ENCODE results near the gene HTT.
"Not testable (repeated sequence)": the region's sequence is repeated elsewhere in the genome, so short reads cannot be mapped to it uniquely, and the experiment has no call there.

The HTT gene

DNA sequence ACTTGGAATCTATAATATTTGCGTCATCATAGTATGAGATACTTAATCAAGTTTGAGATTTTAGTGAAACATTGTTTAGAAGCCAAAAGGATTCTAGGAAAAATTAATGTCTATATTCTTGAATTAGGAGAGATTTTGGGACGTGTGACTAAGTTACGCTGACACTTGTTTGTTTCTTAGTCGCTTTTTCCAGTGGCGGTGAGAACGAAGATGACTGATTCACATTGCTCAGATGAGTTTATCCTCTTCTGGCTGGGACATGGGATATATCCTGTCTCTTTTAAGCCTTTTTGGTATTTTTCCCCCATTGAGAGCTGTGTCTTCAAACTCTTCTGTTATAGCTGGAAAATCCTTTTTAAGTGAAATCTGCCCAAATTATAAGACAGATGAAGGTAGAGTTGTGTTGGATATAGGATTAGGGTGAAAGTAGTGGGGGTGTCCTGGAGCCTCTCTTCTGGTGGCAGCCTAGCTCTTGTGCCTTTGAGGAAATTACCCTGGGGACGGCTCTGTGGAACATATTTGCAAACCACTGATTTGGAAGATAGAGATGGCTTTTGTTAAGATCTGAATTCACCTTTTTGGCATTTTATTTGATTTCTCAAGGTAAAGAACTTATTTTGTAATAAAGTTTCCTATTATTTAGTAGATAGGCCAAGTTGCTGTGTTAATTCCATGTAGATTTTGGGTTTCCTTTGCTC lies 49.7 kb downstream of the HTT start:
- DNase-seq: no peak

DNA sequence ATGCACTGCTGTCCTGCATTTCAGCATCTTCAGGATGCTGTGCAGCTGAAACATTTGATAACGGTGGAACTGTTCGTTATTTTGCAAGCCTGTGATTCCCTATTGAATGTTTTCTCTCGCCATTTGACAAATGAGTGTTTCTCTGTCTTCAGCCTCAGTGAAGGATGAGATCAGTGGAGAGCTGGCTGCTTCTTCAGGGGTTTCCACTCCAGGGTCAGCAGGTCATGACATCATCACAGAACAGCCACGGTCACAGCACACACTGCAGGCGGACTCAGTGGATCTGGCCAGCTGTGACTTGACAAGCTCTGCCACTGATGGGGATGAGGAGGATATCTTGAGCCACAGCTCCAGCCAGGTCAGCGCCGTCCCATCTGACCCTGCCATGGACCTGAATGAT lies 52.6 kb downstream of the HTT start:
- DNase-seq: no peak

DNA sequence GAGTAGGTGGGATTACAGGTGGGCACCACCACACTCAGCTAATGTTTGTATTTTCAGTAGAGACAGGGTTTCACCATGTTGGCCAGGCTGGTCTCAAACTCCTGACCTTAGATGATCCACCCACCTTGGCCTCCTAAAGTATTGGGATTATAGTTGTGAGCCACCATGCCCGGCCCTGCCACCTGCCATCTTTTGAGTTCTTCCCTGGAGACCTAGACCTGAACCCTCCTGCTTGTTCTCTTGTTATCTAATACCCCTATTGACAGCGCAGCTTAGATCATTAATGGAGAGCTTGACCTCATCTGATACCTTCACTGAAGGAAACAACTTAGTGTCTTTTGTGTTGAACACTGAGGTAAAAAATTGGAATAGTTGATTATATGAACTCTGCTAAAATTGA lies 53.6 kb downstream of the HTT start:
- no peak for DNase-seq

DNA sequence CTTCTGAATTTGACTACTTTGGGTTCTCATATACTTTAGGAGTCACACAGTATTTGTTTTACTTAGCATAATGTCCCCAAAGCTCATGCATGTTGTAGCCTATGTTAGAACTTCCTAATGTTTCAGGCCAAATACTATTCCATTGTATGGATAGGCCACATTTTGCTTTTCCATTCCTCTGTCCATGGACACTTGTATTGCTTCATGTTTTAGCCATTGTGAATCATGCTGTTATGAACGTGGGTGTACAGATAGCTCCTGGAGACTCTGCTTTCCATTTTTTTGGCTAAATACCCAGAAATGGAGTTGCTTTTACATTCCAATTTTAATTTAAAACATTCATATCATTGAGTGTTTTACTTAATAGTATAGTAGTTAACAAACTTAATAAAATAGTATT lies 54.5 kb downstream of the HTT start:
- DNase-seq: no peak

DNA sequence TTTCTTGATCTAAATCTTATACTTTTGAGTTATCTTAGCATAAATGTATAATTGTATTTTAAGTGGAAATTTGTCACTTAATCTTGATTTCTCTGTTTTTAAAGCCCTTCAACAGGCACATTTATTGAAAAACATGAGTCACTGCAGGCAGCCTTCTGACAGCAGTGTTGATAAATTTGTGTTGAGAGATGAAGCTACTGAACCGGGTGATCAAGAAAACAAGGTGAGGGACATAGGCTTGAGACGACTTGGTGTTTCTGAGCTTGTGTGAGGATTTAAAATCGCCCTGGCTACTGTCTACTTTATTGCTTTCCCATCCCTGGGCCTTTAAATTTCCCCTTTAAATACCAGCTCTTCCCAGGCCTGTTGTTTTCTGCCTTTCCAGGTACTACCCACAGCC lies 55.7 kb downstream of the HTT start:
- DNase-seq: no peak

DNA sequence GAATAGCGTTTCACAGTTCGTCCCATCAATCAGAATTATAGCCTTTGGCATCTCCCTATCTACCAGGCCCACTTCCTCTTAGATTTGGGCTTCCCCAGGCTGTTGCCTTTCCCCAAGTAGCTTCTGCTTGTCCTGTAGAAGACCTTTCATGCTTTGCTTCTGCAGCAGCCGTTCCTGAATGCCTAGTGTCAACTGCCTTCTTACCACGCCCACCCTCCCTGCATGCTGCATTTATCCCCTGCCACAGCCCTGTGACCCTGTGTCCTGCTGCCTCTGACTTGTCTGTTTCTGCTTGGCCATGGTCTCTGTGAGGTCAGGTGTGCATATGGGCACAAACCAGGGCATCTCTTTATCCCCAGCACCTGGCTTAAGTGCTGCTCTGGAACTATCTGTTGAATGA lies 56.3 kb downstream of the HTT start:
- no peak for DNase-seq

DNA sequence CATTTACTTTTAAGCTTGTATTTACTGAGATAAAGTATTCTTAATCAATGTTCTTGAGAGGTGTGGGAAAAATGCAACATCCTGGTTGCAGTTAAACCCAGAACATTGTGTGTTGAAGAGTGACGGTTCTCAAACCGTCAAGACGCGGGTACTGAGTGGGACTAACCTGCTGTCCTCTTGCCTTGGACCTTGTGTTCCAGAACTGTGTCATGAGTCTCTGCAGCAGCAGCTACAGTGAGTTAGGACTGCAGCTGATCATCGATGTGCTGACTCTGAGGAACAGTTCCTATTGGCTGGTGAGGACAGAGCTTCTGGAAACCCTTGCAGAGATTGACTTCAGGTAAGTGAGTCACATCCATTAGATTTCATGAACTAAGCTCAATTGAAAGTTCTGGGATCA lies 59.7 kb downstream of the HTT start:
- DNase-seq: no peak

DNA sequence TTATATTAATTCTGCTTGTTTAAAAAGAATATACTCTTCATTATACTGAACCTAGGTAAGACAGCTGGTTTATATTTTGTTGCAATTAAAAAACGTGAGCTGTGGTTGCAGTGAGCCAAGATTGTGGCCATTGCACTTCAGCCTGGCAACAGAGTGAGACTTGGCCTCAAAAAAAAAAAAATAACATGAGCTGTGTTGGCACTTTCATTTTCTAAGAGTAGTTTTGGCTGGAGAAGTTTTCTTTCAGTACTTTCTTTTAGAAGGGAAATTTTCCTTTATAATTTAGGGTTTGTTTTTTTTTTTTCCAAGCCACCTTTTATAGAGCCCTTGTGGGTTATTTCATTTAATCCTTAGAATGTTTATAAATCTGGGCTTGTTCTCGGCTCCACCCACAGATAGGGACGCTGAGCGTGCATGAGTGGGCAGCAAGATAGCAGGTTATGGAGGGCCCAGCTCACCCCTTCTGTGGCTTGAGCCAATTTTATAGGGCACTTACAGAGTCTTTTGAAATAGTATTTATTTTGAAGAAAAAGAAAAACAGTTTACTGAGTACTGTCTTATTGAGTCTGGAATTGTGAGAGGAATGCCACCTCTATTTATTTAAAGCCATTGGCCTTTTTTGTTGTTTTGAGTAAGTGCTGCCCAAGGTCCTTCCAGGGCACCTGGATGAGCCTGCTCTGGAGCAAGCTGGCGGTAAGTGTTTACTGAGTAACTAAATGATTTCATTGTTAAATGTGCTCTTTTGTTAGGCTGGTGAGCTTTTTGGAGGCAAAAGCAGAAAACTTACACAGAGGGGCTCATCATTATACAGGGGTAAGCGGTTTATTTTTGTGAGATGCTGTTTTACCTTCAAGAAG lies 60.9 kb downstream of the HTT start:
- DNase-seq: no peak

DNA sequence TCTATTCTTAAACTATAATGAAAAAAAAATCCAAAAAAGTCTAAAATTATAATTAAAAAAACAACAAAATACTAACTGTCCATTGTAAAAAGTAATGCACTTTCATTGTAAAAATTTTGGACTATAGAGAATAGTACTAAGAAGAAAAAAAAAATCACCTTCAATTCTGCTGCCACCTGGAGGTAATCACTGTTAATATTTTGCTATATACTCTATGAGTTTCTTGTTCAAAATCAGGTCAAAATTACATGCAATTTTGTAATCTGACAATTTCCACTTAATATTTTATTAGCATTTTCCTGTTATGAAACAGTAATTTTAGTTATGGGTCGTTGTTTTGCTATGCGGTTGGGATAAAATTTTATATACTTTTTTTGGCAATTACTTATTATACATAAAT lies 62.0 kb downstream of the HTT start:
- no peak for DNase-seq

DNA sequence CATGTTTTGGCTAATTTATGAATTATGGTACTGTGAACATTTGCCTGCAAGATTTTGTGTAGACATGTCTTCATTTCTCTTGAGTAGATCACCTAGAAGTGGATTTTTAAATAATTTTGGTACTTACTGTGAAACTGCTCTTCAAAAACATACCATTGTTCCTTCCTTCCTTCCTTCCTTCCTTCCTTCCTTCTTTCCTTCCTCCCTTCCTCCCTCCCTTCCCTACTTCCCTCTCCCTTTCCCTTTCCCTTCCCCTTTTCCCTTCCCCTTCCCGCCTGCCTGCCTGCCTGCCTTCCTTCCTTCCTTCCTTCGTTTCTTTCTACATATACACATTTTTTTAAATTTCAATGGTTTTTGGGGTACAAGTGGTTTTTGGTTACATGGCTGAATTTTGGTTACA lies 63.4 kb downstream of the HTT start:
- no peak for DNase-seq

DNA sequence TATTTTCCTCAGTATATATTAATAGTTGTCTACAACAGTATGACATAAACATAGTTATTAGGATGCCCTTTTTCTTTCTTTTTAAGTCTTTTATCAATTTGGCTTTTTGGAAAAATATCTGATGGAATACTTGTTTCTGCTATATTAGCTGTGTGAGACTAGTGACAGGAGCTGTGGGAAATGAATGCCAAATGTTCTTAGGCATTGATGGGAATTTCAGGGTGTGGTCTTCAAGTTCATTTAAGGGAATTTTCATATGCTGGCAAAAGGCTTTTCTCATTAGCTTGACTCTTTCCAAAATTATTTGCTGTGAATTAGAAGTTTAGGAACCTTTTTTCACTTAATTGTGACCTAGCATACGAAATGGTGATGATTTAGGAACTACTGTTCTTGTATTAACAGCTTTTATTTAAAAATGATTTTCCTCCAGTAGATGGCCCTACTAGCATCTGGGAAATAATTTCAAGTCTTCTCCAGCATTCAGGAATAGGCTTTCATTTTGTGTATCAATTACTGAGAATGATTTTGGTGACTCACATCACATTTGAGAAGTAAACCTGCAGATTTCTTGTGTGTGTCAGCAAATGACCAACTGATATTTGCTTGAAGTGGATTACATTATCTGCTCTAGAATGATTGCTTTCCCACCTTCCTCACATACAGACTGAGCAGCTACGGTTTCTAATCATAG lies 70.9 kb downstream of the HTT start:
- DNase-seq: no peak

DNA sequence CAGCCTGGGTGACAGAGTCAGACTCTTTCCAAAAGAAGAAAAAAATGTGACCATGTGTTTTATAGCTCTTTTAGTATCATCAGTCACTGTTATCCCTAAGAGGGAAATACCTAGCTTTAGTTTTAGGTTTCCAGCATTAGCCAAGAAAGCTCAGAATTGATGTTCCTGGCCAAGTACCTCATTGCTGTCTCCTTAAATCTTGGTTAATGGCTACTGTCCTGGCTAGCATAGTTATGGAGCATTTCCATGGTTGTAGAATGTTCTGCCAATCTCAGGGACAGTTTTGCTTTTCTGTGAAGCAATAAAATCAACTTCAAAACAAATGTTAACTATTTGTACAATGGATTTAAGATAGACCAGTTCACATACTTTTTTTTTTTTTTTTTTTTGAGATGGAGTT lies 74.4 kb downstream of the HTT start:
- DNase-seq: no peak

DNA sequence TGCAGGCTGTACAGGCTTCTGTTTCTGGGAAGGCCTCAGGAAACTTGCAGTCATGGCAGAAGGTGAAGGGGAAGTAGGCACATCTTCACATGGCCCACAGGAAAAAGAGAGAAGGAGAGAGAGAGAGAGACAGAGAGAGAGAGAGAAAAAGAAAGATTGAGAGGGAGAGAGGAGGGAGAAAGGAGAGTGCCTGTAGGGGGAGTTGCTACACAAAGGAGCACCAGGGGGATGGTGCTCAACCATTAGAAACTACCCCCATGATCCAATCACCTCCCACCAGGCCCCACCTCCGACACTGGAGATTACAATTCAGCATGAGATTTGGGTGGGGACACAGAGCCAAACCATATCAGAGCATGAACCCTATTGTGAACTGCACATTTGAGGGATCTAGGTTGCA lies 76.8 kb downstream of the HTT start:
- not testable (repeated sequence) for DNase-seq

DNA sequence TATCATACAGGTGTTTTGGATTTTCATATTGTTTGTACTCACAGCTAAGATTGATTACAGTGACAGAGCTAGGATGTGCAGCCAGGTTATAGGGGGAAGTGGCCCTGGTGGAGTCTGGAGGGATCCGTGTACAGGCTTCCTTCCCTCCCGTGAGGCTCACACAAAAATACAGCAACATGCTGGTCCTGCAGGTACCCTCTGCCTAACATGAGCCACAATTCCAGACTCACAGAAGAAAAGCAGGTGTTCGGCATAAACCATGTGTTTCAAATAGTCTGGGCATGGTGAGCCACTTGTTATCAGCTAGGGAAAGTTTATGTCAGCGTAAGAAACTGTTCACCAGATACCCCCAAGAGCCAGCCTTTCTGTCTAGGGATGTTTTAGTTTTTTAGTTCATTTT lies 82.9 kb downstream of the HTT start:
- no peak for DNase-seq

DNA sequence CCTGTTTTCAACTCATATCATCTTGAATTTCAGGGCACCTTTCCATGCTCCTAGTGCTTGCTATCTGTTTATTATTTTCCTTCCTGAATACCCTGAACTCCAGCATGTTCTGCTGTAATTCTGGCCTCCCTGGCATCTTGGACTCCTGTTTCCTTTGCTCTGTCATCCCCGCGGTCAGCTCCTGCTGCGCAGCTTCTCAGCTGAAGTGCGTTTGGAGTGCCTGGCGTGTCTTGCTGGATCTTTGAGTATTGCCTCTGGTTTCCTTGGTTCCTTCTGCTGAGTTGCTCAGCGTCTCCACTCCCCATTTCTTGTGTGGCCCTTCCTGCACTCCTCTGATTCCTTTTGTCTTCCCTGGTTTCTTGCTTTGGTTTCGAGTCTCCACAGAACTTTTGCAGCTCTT lies 84.4 kb downstream of the HTT start:
- no peak for DNase-seq

DNA sequence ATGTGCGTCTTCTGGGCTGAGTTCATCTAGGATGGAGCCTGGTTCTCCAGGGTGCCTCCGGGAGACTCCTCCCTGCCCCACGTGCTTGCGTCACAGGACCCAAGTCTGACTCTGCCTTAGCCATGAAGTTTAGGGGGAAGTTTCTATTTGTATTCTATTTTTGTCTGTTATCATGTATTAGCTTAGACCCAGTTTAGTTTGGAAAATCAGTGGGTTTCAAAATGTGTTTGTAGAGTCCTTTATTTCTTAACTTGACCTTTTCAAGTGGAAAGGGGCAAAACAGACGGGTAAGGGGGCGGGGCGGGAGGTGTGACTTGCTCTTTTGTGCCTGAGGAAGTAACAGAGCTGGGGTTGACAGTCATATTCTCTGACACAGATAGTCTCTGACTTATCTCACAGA lies 86.0 kb downstream of the HTT start:
- no peak for DNase-seq

DNA sequence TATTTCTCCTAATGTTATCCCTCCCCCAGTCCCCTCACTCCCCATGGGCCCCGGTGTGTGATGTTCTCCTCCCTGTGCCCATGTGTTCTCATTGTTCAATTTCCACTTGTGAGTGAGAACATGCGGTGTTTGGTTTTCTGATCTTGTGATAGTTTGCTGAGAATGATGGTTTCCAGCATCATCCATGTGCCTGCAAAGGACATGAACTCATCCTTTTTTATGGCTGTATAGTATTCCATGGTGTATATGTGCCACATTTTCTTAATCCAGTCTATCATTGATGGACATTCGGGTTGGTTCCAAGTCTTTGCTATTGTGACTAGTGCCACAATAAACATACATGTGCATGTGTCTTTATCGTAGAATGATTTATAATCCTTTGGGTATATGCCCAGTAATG lies 86.6 kb downstream of the HTT start:
- not testable (repeated sequence) for DNase-seq

DNA sequence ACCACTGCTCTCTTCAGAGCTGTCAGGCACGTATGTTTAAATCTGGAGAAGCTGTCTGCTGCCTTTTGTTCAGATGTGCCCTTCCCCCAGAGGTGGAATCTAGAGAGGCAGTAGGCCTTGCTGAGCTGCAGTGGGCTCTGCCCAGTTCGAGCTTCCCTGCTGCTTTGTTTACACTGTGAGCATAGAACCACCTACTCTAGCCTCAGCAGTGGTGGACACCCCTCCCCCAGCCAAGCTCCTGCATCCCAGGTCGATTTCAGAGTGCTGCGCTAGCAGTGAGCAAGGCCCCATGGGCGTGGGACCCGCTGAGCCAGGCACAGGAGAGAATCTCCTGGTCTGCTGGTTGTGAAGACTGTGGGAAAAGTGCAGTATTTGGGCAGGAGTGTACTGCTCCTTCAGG lies 92.0 kb downstream of the HTT start:
- not testable (repeated sequence) for DNase-seq

DNA sequence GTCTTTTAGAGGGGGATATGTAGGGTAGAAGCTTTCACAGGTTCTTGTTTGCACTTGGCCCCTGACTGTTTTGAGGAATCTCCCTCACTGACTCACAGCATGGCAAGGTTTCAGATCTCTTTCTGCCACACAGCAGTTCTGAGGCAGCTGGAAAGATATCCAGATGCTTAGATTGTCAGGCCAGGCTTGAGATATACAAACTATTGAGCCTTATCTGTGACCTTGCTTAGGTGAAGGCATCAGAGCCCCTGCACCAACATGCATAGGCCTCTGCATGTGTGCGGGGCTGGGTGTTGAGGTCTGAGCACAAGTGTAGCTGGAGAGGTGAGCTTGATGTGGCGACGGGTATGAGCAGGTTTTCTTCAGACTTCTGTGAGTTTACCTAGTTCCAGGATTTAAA lies 93.5 kb downstream of the HTT start:
- DNase-seq: no peak

DNA sequence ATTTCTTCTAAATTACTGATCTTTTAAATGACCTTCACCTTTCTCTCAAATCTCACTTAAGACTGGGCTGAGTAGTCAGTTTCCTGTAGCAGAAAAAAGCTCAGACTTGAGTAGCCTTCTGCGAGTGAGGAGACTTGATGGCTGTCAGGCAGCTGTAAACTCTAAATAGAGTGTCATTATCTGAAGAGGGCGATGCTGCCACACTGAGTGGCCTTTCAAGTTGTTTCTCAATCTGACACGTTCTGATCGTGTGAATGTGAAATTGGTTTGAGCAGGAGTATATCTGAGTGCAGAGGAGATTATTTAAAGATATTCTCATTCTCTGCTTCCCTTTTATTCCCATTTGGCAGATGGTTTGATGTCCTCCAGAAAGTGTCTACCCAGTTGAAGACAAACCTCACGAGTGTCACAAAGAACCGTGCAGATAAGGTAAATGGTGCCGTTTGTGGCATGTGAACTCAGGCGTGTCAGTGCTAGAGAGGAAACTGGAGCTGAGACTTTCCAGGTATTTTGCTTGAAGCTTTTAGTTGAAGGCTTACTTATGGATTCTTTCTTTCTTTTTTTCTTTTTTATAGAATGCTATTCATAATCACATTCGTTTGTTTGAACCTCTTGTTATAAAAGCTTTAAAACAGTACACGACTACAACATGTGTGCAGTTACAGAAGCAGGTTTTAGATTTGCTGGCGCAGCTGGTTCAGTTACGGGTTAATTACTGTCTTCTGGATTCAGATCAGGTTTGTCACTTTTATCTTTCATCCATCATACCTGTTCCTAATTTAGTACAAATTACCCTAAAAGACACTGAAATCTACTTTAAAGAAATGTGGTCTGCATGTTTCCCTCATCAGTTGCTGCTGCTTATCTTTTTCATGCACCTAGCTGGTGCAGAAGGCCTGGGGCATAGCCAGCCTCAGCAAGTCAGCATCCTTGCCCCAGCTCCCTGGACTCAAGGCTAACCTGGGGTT lies 100.2 kb downstream of the HTT start:
- peak; percentile 31 for DNase-seq

DNA sequence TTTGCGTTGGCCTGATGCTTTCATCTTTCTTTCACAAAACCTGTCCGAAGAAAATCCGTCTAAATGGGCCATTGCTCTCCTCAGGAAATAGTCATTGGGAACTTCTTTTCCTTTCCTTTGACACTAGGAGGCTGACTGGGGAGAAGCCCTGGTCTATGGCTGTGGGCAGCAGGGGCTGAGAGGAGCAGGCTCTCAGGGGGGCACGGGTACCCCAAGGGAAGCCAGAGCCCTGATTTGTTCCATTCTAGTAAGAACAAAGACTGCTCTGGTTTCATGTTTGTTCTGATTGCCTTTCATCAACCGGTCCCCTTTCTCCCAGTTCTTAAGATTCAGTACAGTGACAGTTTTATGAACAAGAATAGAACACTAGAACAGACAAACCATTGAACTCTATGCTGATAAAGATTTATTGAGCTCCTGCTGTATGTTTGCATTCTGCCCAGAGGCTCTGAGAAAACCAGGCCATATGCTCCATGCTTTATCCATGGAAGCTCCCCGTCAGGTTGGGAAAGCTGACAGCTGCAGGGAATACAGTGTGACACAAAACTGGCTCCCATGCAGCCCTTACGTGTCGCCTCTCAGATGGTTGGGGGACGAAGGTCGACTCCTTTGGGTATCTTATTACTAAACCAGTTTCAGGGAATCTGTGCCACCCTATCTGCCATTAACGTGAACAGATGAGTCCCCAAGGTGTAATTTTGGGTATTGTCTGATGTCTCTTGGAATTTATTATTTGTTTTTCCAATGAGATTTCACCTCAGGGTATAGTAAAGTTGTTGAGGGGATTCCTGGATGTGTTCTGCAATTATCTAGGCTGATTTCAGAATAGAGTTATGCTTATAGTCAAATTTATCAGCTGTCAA lies 102.1 kb downstream of the HTT start:
- no peak for DNase-seq

DNA sequence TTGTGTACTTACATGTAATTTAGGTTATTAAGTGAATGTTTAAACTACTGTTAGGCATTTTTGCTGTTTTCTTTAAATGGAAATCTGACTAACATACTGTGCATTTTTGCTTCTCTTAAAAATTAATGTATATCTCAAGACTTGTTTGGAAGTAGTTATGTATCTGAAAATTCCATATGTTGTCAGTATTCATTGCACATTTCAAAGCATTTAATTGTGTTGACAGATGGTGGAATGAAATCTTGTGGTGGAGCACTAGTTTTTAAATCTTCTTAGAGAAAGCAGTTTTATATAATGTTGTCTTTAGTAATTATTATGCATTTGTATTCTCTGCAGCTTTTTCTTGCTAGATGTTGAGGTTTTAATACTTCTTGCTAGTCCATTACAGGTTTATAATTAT lies 102.9 kb downstream of the HTT start:
- DNase-seq: no peak

Measured in NCI-H1105 (cell line).